ENCODE results near the gene ZNF74.

GRCh38 chr22:20440637-20441591 lies 47.0 kb downstream of the ZNF74 start:
- TF ChIP-seq CTCF (IDR thresholded peaks at IDR 0.05) (no peak), POLR2A (IDR thresholded peaks at IDR 0.05) (no peak), EP300 (IDR thresholded peaks at IDR 0.05) (no peak), POLR2AphosphoS5 (IDR thresholded peaks at IDR 0.05) (no peak)

Data from suprapubic skin (tissue), 4 donors.